Smooth muscle cell (in vitro differentiated cells): ENCODE results near the gene INTS7. TPM values are rescaled to one million over a fixed set of nuclear protein-coding genes. Genes with fewer than 3 reads are reported as not detected.

Experiments used
- DNase-seq: peaks from one replicate; lab custom pipeline; 2025; ENCODE audit not compliant: unreplicated experiment; lab: John Stamatoyannopoulos, UW
- H2AFZ ChIP-seq: fragments of 200-600 bp; sonication (generic); 2 replicates; pipeline ENCODE4 v1.6.0; 2016; ENCODE audit warnings: antibody characterized with exemption, low read depth, mild to moderate bottlenecking
- H3F3A ChIP-seq: fragments of 200-600 bp; sonication (generic); 2 replicates; pipeline ENCODE4 v1.6.0; 2017; ENCODE audit warnings: antibody characterized with exemption, low read depth
- H3K27ac ChIP-seq: fragments of 200-600 bp; sonication (generic); 2 replicates; pipeline ENCODE4 v1.5.1; 2016; ENCODE audit warnings: low read depth, mild to moderate bottlenecking
- H3K27me3 ChIP-seq: fragments of 200-600 bp; sonication (generic); 2 replicates; pipeline ENCODE4 v1.6.1; 2016; ENCODE audit warnings: low read depth, mild to moderate bottlenecking
- H3K36me3 ChIP-seq: fragments of 200-600 bp; sonication (generic); 2 replicates; pipeline ENCODE4 v1.5.1; 2016; ENCODE audit warnings: low read depth
- H3K4me1 ChIP-seq: fragments of 200-600 bp; sonication (generic); 2 replicates; pipeline ENCODE4 v1.5.1; 2016; ENCODE audit warnings: low read depth
- H3K4me2 ChIP-seq: fragments of 200-600 bp; sonication (generic); 2 replicates; pipeline ENCODE4 v1.6.0; 2016; ENCODE audit warnings: mild to moderate bottlenecking
- H3K4me3 ChIP-seq: fragments of 200-600 bp; sonication (generic); 2 replicates; pipeline ENCODE4 v1.5.1; 2016; ENCODE audit warnings: mild to moderate bottlenecking
- H3K79me2 ChIP-seq: fragments of 200-600 bp; sonication (generic); 2 replicates; pipeline ENCODE4 v1.6.0; 2016; ENCODE audit warnings: low read depth, mild to moderate bottlenecking
- H3K9ac ChIP-seq: fragments of 200-600 bp; sonication (generic); 2 replicates; pipeline ENCODE4 v1.6.0; 2016; ENCODE audit warnings: low read depth
- H3K9me3 ChIP-seq: fragments of 200-600 bp; sonication (generic); replicated peaks from 2 replicates; pipeline ENCODE4 v1.5.1; 2016; ENCODE audit warnings: low read depth
- H4K20me1 ChIP-seq: fragments of 200-600 bp; sonication (generic); 2 replicates; pipeline ENCODE4 v1.6.0; 2016; ENCODE audit warnings: low read depth
- CTCF ChIP-seq: fragments of 200-600 bp; sonication (generic); IDR thresholded peaks from 2 replicates; pipeline ENCODE4 v1.5.1; 2017; ENCODE audit warnings: borderline replicate concordance, mild to moderate bottlenecking, antibody characterized with exemption; ENCODE audit not compliant: insufficient read depth, poor library complexity, severe bottlenecking
- WGBS: methylation state at CpG from one replicate; pipeline ENCODE4 v1.1.7; 2016; ENCODE audit warnings: low lambda C conversion rate; 5-methylcytosine and 5-hydroxymethylcytosine counted together
- polyA plus RNA-seq: library from polyadenylated mRNA; unstranded; fragments of >200 nt; fragmentation: Nextera tagmentation; extraction: Ambion mirVana; gene quantifications from 2 replicates; pipeline ENCODE4 v1.2.1, GENCODE V29; 2016
- total RNA-seq: library from RNA; depleted of rRNA; stranded (reverse); fragments of >200 nt; gene quantifications from 2 replicates; pipeline ENCODE4 v1.2.3, GENCODE V29; 2014

INTS7 gene
- total and polyA plus RNA-seq, 2 experiments from 2014 or later: 5.9 to 9.5 TPM

- Histone ChIP-seq H4K20me1 (no peaks in the 10 kb centered on the region), H3K36me3 (no peaks in the 10 kb centered on the region), H3K4me3 (no peak overlapping the region), H3K79me2 (no peaks in the 10 kb centered on the region), H3K27ac (peak overlapping the region; percentile 57), H3K4me1 (no peaks in the 10 kb centered on the region), H3K27me3 (no peaks in the 10 kb centered on the region), H2AFZ (no peak overlapping the region), H3K9me3 (no peaks in the 10 kb centered on the region), H3F3A (no peaks in the 10 kb centered on the region), H3K9ac (no peak overlapping the region), H3K4me2 (no peak overlapping the region)
- no peak for DNase-seq
- no peak for TF ChIP-seq CTCF
- 100% methylated on average over 2 of the region's 2 CpGs for WGBS
Observed at GRCh38 chr1:211952299-211952698, 83.1 kb downstream of the INTS7 start.

- H3F3A ChIP-seq: no peaks in the 10 kb centered on the region
- no peak for DNase-seq
- no peaks in the 10 kb centered on the region for H3K36me3 ChIP-seq
- H3K9me3 ChIP-seq: no peaks in the 10 kb centered on the region
- no peak overlapping the region for H3K4me3 ChIP-seq
- H3K4me1 ChIP-seq: no peaks in the 10 kb centered on the region
- no peaks in the 10 kb centered on the region for H4K20me1 ChIP-seq
- peak overlapping the region; percentile 57 for H3K27ac ChIP-seq
- no peaks in the 10 kb centered on the region for H3K79me2 ChIP-seq
- H3K27me3 ChIP-seq: no peaks in the 10 kb centered on the region
- no peak for TF ChIP-seq CTCF
- H2AFZ ChIP-seq: no peak overlapping the region
- H3K9ac ChIP-seq: no peak overlapping the region
- H3K4me2 ChIP-seq: no peak overlapping the region
Observed at GRCh38 chr1:211951856-211952255, 83.5 kb downstream of the INTS7 start.

GRCh38 chr1:211948377-211948776 lies 87.0 kb downstream of the INTS7 start:
- Histone ChIP-seq H3K9ac (no peak overlapping the region), H3K79me2 (no peaks in the 10 kb centered on the region), H3K4me2 (no peak overlapping the region), H2AFZ (no peak overlapping the region), H3K9me3 (no peaks in the 10 kb centered on the region), H3K4me1 (no peaks in the 10 kb centered on the region), H3K27me3 (no peaks in the 10 kb centered on the region), H3F3A (no peaks in the 10 kb centered on the region), H4K20me1 (no peaks in the 10 kb centered on the region), H3K36me3 (no peaks in the 10 kb centered on the region), H3K4me3 (no peak overlapping the region), H3K27ac (no peak overlapping the region)
- DNase-seq: no peak
- TF ChIP-seq CTCF: no peak
- WGBS: 96% methylated on average over 5 of the region's 5 CpGs

- H3K27ac ChIP-seq: peak overlapping the region; percentile 25
- no peak for DNase-seq
- 50% methylated on average over 11 of the region's 11 CpGs for WGBS
- H2AFZ ChIP-seq: no peak overlapping the region
- H3K4me1 ChIP-seq: no peaks in the 10 kb centered on the region
- H3K27me3 ChIP-seq: no peaks in the 10 kb centered on the region
- no peak overlapping the region for H3K9ac ChIP-seq
- H3K79me2 ChIP-seq: no peaks in the 10 kb centered on the region
- H3K4me2 ChIP-seq: no peak overlapping the region
- no peaks in the 10 kb centered on the region for H3K9me3 ChIP-seq
- no peak overlapping the region for H3K4me3 ChIP-seq
- H4K20me1 ChIP-seq: no peaks in the 10 kb centered on the region
- H3K36me3 ChIP-seq: no peaks in the 10 kb centered on the region
- no peak for TF ChIP-seq CTCF
- H3F3A ChIP-seq: no peaks in the 10 kb centered on the region
Observed at GRCh38 chr1:211947396-211948295, 87.7 kb downstream of the INTS7 start.
